Neuronal stem cell (in vitro differentiated cells): ENCODE measurements around the gene IAH1.

Experiments
- DNase-seq: peaks from one replicate; pipeline ENCODE4 v3.0.0-alpha.2; 2013; ENCODE audit warnings: low spot score
- H2AFZ ChIP-seq: one replicate; pipeline ENCODE4 v1.6.1; 2013; ENCODE audit warnings: mild to moderate bottlenecking, low read length, inconsistent platforms
- H2AK5ac ChIP-seq: 2 replicates; pipeline ENCODE4 v1.6.1; 2013; ENCODE audit warnings: low read depth, mild to moderate bottlenecking, inconsistent platforms, low read length, moderate library complexity, mixed read lengths
- H2BK120ac ChIP-seq: 2 replicates; pipeline ENCODE4 v1.6.1; 2013; ENCODE audit warnings: low read depth, mild to moderate bottlenecking, inconsistent platforms, low read length, moderate library complexity, mixed read lengths
- H2BK12ac ChIP-seq: one replicate; pipeline ENCODE4 v1.6.1; 2013; ENCODE audit warnings: low read length, inconsistent platforms
- H2BK15ac ChIP-seq: 2 replicates; pipeline ENCODE4 v1.6.1; 2013; ENCODE audit warnings: mild to moderate bottlenecking, low read length, inconsistent platforms, mixed read lengths
- H2BK5ac ChIP-seq: one replicate; pipeline ENCODE4 v1.6.1; 2013; ENCODE audit warnings: inconsistent platforms, mild to moderate bottlenecking, low read length, moderate library complexity
- H3K14ac ChIP-seq: one replicate; pipeline ENCODE4 v1.6.1; 2013; ENCODE audit warnings: low read length, inconsistent platforms
- H3K18ac ChIP-seq: 2 replicates; pipeline ENCODE4 v1.6.1; 2013; ENCODE audit warnings: low read length, inconsistent platforms
- H3K23ac ChIP-seq: 2 replicates; pipeline ENCODE4 v1.6.1; 2013; ENCODE audit warnings: low read depth, mild to moderate bottlenecking, mixed read lengths, low read length, inconsistent platforms; ENCODE audit not compliant: poor library complexity
- H3K27ac ChIP-seq: replicated peaks from 3 replicates; pipeline ENCODE4 v1.5.1; 2013; ENCODE audit warnings: low read length, inconsistent platforms
- H3K27me3 ChIP-seq, 3 experiments: 2 replicates each; pipeline ENCODE4 v1.6.1; 2013; ENCODE audit warnings: low read length in 3 of 3, mild to moderate bottlenecking in 2 of 3, inconsistent platforms in 1 of 3, low read depth in 1 of 3, mixed read lengths in 1 of 3, moderate library complexity in 1 of 3; ENCODE audit not compliant: control insufficient read depth in 3 of 3, insufficient read depth in 3 of 3
- H3K36me3 ChIP-seq, 2 donors: replicated peaks in 1 of 2; 2 replicates each; pipeline ENCODE4 v1.6.1; 2013; ENCODE audit warnings: low read length in 2 of 2; ENCODE audit not compliant: control insufficient read depth in 2 of 2, insufficient read depth in 2 of 2
- H3K4ac ChIP-seq: 2 replicates; pipeline ENCODE4 v1.6.1; 2013; ENCODE audit warnings: inconsistent platforms, mild to moderate bottlenecking, low read length, moderate library complexity
- H3K4me1 ChIP-seq, 2 donors: 1 replicate in 1 of 2; 2 replicates in 1 of 2; pipeline ENCODE4 v1.6.1; 2013; ENCODE audit warnings: low read length in 2 of 2, low read depth in 1 of 2; ENCODE audit not compliant: control insufficient read depth in 2 of 2, insufficient read depth in 1 of 2
- H3K4me2 ChIP-seq: one replicate; pipeline ENCODE4 v1.6.1; 2013; ENCODE audit warnings: mild to moderate bottlenecking, low read length, inconsistent platforms; ENCODE audit not compliant: insufficient read depth, poor library complexity, severe bottlenecking
- H3K4me3 ChIP-seq, 2 donors: 2 replicates each; pipeline ENCODE4 v1.5.1; 2013; ENCODE audit warnings: low read length in 2 of 2, mild to moderate bottlenecking in 2 of 2, inconsistent platforms in 1 of 2, moderate library complexity in 1 of 2
- H3K79me1 ChIP-seq: one replicate; pipeline ENCODE4 v1.6.1; 2013; ENCODE audit warnings: low read depth, mild to moderate bottlenecking, inconsistent platforms, low read length, moderate library complexity
- H3K9ac ChIP-seq: one replicate; pipeline ENCODE4 v1.6.1; 2013; ENCODE audit warnings: mild to moderate bottlenecking, low read depth, low read length, inconsistent platforms; ENCODE audit not compliant: poor library complexity
- H3K9me3 ChIP-seq, 2 donors: replicated peaks in 1 of 2; 2 replicates each; pipeline versions ENCODE3 to v1.6.1; 2013; ENCODE audit warnings: low read length in 2 of 2, mild to moderate bottlenecking in 2 of 2, inconsistent platforms in 1 of 2, low read depth in 1 of 2, mixed read lengths in 1 of 2, moderate library complexity in 1 of 2; ENCODE audit not compliant: control insufficient read depth in 2 of 2, insufficient read depth in 1 of 2
- H4K8ac ChIP-seq: one replicate; pipeline ENCODE4 v1.6.1; 2013; ENCODE audit warnings: low read depth, mild to moderate bottlenecking, inconsistent platforms, low read length, moderate library complexity
- H4K91ac ChIP-seq: one replicate; pipeline ENCODE4 v1.6.1; 2013; ENCODE audit warnings: low read length, low read depth, mild to moderate bottlenecking, inconsistent platforms; ENCODE audit not compliant: poor library complexity
- whole genome bisulfite sequencing, 2 donors: extraction: QIAGEN DNeasy Blood & Tissue Kit; methylation state at CpG; one replicate each; pipeline ENCODE4 v1.1.7; 2013; ENCODE audit warnings: missing lambda C conversion rate in 2 of 2, mixed read lengths in 1 of 2; ENCODE audit not compliant: insufficient read length in 2 of 2, insufficient replicate concordance in 1 of 2; ENCODE audit errors: extremely low coverage in 2 of 2; 5-methylcytosine and 5-hydroxymethylcytosine counted together

The IAH1 gene

GRCh38 chr2:9488583-9489547 is 14.5 kb downstream of the IAH1 start:
- Histone ChIP-seq H3K27ac (no peak overlapping the region), H3K18ac (no peak overlapping the region), H3K36me3 (peaks cover 39 to 100% of the 10 kb centered on the region in 2 donors), H3K4ac (no peak overlapping the region), H2BK5ac (no peak overlapping the region), H3K9ac (no peak overlapping the region), H3K79me1 (no peaks in the 10 kb centered on the region), H2AK5ac (no peak overlapping the region), H2BK12ac (no peak overlapping the region), H3K4me1 (no peaks in the 10 kb centered on the region), H2BK15ac (no peak overlapping the region), H2BK120ac (no peak overlapping the region), H3K4me3 (no peak overlapping the region), H3K23ac (no peak overlapping the region), H3K4me2 (no peak overlapping the region), H4K8ac (no peak overlapping the region), H3K14ac (no peak overlapping the region), H2AFZ (no peak overlapping the region), H4K91ac (no peak overlapping the region), H3K9me3 (no peaks in the 10 kb centered on the region), H3K27me3 (no peaks in the 10 kb centered on the region)
- no peak for DNase-seq
- WGBS, 2 donors: no CpG with 5 or more reads among the region's 1 CpG

GRCh38 chr2:9490789-9491188 is 16.4 kb downstream of the IAH1 start:
- Histone ChIP-seq H2BK15ac (no peak overlapping the region), H3K18ac (no peak overlapping the region), H3K14ac (no peak overlapping the region), H2AFZ (no peak overlapping the region), H3K79me1 (no peaks in the 10 kb centered on the region), H3K4me1 (no peaks in the 10 kb centered on the region), H3K23ac (no peak overlapping the region), H3K36me3 (peaks cover 37 to 99% of the 10 kb centered on the region in 2 donors), H3K27me3 (no peaks in the 10 kb centered on the region), H2AK5ac (no peak overlapping the region), H2BK120ac (no peak overlapping the region), H3K4me3 (no peak overlapping the region), H3K4ac (no peak overlapping the region), H3K9ac (no peak overlapping the region), H3K4me2 (no peak overlapping the region), H3K9me3 (no peaks in the 10 kb centered on the region), H3K27ac (no peak overlapping the region), H2BK5ac (no peak overlapping the region), H4K91ac (no peak overlapping the region), H2BK12ac (no peak overlapping the region), H4K8ac (no peak overlapping the region)
- no CpG with 5 or more reads among the region's 2 CpGs for WGBS, 2 donors
- no peak for DNase-seq

GRCh38 chr2:9492927-9493326 is 18.6 kb downstream of the IAH1 start:
- Histone ChIP-seq H4K91ac (no peak overlapping the region), H3K36me3 (peaks cover 41 to 99% of the 10 kb centered on the region in 2 donors), H2BK15ac (no peak overlapping the region), H3K4me3 (no peak overlapping the region), H3K9ac (no peak overlapping the region), H3K18ac (no peak overlapping the region), H2BK120ac (no peak overlapping the region), H3K27ac (no peak overlapping the region), H2BK5ac (no peak overlapping the region), H3K9me3 (no peaks in the 10 kb centered on the region), H3K4me2 (no peak overlapping the region), H4K8ac (no peak overlapping the region), H2AFZ (no peak overlapping the region), H2AK5ac (no peak overlapping the region), H3K4ac (no peak overlapping the region), H3K27me3 (no peaks in the 10 kb centered on the region), H3K79me1 (no peaks in the 10 kb centered on the region), H3K14ac (no peak overlapping the region), H3K4me1 (no peaks in the 10 kb centered on the region), H2BK12ac (no peak overlapping the region), H3K23ac (no peak overlapping the region)
- DNase-seq: no peak
- no CpG with 5 or more reads among the region's 2 CpGs for WGBS, 2 donors

GRCh38 chr2:9493478-9493877 is 19.1 kb downstream of the IAH1 start:
- H3K23ac ChIP-seq: no peak overlapping the region
- DNase-seq: no peak
- no peak overlapping the region for H2AK5ac ChIP-seq
- no peak overlapping the region for H3K27ac ChIP-seq
- H3K9ac ChIP-seq: no peak overlapping the region
- no peaks in the 10 kb centered on the region for H3K9me3 ChIP-seq
- no peak overlapping the region for H2BK120ac ChIP-seq
- no peak overlapping the region for H4K91ac ChIP-seq
- no peak overlapping the region for H2BK12ac ChIP-seq
- H4K8ac ChIP-seq: no peak overlapping the region
- no peak overlapping the region for H2AFZ ChIP-seq
- peaks cover 39 to 99% of the 10 kb centered on the region in 2 donors for H3K36me3 ChIP-seq
- no peak overlapping the region for H3K18ac ChIP-seq
- no peak overlapping the region for H3K4me3 ChIP-seq
- H3K79me1 ChIP-seq: no peaks in the 10 kb centered on the region
- H2BK5ac ChIP-seq: no peak overlapping the region
- no peaks in the 10 kb centered on the region for H3K4me1 ChIP-seq
- no CpG with 5 or more reads among the region's 3 CpGs for WGBS, 2 donors
- H3K27me3 ChIP-seq: no peaks in the 10 kb centered on the region
- no peak overlapping the region for H3K4ac ChIP-seq
- H2BK15ac ChIP-seq: no peak overlapping the region
- H3K14ac ChIP-seq: no peak overlapping the region
- no peak overlapping the region for H3K4me2 ChIP-seq
